ENCODE results near the gene AFAP1L2.

Gene AFAP1L2

DNA sequence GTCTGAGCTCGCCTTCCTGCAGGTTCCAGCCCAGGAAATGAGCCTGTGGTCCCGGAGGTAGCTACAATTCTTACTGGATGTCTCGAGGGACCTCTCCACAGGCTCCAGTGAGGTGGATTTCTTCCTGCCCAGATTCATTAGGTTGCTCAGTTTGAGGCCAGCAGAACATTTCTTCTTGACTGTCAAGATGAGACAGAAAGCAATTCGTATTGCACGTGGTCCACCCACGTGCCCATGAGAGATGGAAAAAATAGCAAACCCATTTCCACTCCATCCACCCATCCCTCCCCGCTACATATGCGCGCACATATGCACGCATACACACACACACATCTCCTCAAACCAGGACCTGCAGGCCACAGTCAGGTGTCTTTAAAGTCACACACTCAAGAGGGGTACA is 96.6 kb downstream of the AFAP1L2 start:
- no peak for DNase-seq

DNA sequence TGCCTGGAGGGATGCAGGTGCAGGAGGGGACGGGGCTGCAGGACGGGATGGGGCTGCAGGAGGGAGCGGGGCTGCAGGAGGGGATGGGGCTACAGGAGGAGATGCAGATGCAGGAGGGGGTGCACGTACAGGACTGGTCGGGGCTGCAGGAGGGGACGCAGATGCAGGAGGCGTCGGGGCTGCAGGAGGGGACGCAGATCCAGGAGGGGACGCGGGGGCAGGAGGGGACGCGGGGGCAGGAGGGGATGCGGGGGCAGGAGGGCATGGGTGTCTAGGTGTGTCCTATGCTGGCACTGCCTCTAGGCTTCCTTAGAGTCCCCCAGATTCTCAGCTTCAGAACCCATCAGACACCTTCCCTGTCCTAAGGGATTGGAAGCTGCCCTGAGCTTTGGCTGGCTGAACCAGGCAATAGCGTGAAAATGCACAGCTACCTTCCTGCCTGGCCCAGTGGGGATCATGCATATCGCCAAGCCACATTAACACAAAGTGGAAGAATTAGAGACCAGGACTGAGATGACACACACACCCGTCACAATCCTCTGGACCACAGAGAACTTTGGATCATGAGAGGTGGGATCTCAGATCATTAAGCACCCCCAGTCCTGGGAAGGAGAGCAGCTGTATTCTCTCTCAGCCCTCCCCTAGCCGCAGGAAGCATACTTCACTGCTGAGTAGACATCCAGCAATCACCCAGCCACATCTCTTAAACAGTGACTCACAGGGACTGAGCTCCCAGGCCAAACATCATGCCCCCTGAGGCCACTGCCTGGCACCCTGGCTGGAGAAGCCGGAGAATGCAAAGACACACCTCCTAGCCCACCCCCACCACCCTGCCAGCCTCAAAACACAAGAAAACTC is 98.0 kb downstream of the AFAP1L2 start:
- no peak for DNase-seq

DNA sequence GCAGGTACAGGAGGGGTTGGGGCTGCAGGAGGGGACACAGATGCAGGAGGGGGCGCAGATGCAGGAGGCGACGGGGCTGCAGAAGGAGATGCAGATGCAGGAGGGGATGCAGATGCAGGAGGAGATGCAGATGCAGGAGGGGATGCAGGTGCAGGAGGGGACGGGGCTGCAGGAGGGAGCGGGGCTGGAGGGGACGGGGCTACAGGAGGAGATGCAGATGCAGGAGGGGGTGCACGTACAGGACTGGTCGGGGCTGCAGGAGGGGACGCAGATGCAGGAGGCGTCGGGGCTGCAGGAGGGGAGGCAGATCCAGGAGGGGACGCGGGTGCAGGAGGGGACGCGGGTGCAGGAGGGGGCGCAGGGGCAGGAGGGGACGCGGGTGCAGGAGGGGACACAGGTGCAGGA is 98.8 kb downstream of the AFAP1L2 start:
- DNase-seq = no peak

DNA sequence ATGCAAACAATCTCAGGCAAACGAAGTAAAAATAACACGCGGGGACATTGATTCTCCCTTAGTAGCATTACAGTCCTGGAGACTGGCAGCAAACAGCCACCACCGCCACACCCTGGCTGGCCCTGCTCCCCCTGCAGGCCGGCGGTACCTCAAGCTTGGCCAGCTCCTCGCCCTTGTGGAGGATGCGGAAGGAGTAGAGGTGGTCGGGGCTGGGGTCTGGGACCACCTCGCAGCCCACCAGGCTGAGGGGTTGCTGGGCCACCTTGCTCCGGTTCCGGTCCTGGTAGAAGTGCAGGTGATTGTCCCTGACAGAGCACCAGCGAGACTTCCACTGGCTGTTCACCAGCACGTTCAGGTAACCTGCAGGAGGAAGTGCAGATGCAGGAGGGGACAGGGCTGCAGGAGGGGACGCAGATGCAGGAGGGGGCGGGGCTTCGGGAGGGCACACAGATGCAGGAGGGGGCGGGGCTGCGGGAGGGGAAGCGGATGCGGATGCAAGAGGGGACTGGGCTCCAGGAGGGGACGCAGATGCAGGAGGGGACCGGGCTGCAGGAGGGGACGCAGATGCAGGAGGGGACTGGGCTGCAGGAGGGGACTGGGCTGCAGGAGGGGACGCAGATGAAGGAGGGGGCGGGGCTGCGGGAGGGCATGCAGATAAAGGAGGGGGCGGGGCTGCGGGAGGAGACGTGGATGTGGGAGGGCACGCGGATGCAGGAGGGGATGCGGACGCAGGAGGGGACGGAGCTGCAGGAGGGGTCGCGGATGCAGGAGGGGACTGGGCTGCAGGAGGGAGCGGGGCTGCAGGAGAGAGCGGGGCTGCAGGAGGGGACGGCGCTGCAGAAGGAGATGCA is 99.5 kb downstream of the AFAP1L2 start:
- DNase-seq = no peak

DNA sequence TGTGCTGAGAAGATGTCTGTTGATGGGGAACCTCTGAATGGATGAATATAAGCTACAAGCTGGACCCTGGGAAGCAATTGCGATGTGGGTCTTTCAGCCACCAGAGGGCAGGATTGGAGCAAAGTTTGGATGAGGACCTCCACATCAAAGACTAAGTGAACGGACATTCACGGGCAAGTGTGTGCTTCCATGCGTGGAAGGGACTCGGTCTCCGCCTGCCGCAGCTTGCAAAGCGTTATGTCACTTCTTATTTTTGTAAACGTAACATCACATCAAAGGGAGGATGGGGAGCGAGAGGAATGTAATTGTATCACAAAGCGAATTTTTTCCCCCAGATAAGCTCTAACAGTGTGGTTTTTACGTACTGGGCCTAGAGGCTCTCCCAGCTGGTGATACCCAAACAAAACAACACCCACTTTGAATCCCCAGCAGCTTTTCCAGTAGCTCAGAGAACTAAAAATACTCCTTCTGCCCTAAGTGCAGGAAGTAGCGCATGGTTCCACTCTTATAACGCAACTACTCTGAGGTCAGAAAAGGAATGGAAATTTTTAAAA is 100.2 kb downstream of the AFAP1L2 start:
- peak; percentile 2 for DNase-seq

DNA sequence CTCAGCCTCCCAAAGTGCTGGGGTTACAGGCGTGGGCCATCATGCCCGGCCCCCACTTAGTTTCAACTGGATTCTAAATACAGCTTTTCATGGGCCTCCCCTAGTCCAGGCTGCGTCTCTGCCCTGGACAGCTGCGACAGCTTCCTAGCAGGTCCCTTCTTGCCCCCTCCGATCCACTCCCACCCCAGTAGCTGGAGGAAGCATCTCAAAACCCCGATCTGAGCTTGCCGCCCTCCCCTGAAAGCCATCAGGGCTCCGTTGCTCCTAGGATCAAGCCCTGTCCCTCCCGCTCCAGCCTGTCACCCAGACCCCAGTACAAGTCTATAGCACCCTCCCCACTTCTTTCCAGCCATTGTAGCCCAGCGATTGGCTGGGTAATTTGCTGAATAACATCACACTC is 100.7 kb downstream of the AFAP1L2 start:
- no peak for DNase-seq

DNA sequence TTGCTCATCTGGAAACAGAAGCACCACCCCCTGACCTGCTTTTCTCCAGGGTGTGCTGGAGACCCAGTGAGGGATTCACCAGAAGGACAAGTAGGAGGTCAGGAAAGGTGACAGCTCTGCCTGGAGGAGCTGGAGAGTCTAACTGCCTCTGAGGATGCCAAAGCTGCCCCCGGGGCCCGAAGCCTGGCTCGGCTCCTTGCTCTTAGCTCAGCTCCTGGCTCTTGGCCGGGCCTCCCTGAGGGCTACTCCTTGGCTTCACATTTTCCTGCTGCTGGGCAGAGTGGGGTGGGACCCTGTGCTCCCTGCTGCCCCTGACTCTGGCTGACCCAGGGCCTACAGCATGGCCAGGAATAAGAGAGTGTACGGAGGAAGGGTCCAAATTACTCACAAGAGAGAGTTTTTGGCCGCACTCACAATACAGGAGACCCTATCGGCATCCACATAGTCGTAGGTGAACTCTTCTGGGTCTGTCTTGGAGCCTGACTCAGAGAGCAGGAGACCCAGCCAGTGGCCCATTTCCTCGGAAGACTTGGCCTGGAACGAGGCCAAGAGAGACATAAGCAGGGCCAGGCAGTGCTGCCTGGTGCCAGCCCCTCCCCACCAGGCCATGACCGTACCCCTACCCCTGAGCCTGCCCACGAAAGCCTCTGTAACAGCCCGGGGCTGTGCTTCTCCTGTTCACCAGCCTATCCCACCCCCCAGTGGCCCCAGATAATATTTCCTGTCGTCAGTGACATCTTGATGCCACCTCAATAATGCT is 102.2 kb downstream of the AFAP1L2 start:
- no peak for DNase-seq

DNA sequence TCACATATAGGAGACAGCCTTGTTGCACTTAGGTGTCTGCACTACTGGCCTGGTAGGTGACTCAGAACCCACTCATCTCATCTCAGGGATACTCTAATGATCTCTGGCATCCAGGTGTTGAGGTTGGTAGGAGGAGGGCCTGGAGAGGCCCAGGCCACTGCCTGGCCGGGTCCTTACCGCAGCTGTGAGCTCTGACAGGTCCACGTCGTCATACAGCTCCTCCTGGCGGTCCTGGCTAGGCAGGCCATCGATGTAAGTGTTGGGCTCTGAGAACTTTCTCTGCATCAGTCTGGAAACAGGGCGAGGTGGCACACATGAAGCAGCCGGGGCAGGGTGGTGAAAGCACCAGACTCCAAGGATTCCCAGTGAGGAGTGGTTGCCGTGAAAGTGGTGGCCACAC is 103.1 kb downstream of the AFAP1L2 start:
- DNase-seq = no peak

DNA sequence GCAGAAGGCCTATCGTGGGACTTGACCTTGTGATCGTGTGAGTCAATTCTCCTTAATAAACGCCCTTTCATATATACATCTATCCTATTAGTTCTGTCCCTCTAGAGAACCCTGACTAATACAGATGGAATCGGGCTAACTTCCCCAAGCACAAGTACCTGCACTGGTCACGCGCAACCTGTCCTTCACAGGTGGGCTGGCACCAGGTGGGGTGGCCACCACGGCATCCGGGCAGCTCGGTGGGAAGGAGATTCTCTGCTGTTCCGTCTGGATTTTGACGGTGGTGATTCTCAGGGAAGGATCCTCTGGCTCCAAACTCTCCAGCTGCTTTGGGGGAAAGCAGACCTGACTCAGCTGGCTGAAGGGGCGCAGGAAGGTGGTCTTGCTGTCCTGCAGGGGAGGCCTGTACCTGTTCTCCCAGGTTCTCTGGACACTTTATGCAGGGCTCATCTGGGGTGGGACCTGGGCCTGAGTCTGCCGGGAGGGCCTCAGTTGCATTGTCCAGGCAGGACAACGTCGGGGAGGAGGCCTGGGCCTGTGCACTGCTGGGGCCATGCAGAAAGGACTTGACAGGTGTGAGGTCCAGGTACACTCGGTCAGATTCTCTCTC is 104.2 kb downstream of the AFAP1L2 start:
- no peak for DNase-seq

DNA sequence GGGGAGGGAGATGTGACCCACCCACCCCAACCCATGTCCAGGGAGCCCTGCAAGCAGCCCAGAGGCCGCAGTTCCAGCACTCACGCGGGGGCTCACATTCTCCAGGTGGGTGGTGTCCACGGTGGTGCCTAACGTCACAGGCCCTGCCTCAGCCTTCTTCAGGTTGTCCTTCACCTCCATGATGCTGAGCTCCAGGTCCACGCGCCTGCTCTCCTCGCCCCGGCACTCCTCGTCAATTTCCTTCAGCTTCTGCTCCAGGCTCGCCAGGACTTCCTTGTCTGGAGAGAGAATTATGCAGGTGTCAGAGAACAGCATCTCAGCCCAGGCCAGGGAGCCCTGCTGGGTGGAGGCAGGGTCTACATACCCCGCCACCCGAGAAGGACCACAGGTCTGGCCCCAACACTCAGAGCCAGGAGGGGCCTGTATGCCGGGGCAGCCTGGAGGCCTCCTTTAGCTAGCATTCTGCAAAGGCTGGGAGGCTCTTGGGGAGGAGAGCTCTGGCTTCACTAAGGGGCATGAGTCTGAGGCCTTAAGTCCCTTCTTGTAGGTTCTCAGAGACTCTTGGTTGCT is 107.1 kb downstream of the AFAP1L2 start:
- no peak for DNase-seq

DNA sequence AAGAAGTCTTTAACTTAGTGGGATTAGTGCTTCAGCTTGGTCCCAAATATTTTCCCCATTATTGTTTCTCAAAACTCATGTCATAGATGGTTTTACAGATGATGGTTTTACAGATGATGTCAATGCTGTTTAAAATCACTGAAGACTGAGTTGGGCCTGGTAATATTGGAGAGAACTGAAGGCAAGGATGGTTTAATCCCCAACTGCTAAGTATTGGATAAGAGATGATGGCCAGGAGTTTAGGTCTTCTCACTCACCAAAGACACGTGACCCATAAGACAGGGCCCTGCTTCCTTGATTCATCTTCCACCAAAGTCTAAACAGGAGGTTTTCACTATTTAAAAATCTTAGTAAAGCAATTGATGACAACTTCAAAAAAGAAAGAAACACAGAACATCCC is 108.9 kb downstream of the AFAP1L2 start:
- no peak for DNase-seq

DNA sequence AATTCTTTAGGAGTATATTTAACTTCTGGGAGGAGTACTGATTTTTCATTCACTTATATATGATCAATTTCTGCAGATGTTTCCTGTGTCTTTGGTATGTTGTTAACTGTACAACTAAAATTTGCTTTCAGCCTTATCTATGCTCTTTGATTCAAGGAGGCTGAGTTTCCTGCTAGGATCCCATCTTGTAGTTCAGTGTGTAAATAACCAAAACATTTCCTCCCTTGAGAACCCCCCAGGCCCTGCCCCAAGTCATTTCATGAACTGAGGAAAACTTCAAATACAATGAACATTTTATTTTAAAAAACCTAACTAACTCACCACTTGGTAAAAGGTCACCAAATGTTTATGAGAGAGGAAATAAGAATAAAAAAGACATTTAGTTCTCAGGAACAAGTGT is 109.8 kb downstream of the AFAP1L2 start:
- no peak for DNase-seq

DNA sequence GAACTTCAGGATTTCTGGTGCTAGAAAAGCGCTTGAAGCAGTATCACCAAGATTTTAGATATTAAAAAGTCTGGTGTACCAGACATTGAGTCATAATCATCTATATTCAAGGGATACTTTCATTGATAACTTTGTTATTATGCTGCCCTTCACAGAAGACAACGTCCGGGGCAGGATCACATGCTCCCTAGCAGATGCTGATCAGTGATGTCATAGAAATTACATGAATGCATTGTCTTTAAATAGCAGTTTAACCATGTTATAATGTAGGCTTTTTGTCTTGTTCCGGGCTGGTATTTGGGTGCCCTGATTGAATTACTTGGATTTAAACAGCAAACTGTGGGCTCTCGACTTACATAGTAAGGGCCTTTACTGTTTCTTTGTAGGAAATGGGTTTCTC is 111.2 kb downstream of the AFAP1L2 start:
- DNase-seq = no peak

DNA sequence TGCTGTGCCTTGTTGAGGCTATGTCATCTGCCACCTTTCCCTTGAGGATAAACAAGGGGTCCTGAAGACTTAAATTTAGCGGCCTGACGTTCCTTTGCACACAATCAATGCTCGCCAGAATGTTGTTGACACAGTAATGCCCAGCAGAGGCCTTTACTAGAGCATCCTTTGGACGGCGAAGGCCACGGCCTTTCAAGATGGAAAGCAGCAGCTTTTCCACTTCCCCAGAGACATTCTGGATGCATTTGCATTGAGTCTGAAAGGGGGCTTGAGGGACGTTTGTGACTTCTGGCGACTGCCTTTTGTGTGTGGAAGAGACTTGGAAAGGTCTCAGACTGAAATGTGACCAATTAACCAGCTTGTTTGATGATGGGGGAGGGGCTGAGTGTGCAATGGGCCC is 112.8 kb downstream of the AFAP1L2 start:
- no peak for DNase-seq

DNA sequence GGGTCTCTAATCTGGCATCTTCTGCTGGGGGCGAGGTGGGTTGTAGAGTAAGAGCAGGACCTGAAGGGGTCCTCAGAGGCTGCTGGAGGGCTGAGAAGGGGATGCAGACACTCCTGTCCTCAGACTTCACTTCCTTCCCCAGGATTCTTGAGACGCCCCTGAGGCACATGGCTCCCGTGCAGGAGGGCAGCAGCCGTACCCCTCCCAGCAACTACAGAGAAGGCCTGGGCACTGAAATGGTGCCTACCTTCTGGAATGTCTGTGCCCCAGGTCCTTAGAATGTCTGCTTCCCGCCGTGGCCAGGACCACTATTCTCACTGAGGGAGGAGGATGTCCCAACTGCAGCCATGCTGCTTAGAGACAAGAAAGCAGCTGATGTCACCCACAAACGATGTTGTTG is 113.2 kb downstream of the AFAP1L2 start:
- no peak for DNase-seq

DNA sequence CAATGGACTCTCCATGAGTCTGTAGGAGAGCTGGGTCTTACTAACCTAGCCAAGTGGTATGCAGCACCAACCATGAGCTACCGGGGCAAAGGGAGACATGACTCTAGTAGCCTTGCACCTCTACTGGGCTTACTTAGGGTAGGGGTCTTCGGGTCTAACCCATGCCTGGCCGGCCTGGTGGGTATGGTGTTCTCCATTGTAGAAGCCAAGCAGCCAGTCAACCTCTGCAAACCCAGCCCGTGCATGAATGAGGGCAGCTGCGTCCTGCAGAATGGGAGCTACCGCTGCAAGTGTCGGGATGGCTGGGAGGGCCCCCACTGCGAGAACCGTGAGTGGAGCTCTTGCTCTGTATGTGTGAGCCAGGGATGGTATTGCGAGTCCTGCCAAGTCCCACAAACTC is 114.3 kb downstream of the AFAP1L2 start:
- DNase-seq = no peak

DNA sequence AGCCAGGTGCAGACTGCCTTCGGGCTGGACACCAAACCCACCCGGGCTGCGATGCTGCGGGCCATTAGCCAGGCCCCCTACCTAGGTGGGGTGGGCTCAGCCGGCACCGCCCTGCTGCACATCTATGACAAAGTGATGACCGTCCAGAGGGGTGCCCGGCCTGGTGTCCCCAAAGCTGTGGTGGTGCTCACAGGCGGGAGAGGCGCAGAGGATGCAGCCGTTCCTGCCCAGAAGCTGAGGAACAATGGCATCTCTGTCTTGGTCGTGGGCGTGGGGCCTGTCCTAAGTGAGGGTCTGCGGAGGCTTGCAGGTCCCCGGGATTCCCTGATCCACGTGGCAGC is 115.2 kb downstream of the AFAP1L2 start:
- no peak for DNase-seq

DNA sequence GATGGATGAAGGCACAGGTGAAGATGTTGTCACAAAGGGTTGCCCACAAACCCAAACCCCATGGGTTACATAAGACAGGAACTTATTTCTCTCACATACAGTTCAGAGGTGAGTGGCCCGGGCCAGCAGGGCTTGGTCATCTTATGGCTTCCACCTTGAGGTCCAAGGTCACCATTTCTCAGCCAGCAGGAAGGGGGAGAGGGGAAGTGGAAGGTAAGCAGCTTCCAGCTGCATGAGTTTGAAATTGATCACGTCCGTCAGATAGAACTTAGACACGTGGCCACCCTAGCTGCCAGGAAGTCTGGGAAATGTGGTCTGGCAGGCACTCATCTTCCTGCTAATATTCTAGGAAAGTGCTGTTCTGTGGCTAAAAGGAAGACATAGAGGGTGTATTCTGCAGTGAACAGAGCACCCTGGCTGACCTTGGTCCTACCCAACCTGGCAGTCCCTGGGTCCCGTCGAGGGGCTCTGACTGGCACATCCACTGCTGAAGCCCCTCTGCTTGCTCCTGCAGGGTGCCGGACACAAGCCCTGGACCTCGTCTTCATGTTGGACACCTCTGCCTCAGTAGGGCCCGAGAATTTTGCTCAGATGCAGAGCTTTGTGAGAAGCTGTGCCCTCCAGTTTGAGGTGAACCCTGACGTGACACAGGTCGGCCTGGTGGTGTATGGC is 115.7 kb downstream of the AFAP1L2 start:
- peak; percentile 37 for DNase-seq

DNA sequence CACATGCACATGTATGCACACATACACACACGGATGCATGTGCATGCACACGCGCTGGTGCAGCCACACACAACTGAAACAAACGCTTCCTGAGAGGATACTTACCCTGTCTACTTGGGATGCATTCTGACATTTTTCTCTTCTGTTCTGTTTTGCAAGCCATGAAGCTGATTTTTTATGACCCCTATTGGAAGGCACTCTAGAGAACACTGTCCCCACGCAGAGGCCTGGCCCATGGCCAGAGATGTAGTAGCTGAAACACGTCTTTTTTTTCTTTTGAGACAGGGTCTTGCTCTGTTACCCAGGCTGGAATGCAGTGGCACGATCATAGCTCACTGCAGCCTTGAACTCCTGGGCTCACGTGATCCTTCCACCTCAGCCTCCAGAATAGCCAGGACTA is 117.4 kb downstream of the AFAP1L2 start:
- DNase-seq = no peak

DNA sequence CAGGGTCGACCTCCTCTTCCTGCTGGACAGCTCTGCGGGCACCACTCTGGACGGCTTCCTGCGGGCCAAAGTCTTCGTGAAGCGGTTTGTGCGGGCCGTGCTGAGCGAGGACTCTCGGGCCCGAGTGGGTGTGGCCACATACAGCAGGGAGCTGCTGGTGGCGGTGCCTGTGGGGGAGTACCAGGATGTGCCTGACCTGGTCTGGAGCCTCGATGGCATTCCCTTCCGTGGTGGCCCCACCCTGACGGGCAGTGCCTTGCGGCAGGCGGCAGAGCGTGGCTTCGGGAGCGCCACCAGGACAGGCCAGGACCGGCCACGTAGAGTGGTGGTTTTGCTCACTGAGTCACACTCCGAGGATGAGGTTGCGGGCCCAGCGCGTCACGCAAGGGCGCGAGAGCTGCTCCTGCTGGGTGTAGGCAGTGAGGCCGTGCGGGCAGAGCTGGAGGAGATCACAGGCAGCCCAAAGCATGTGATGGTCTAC is 118.3 kb downstream of the AFAP1L2 start:
- no peak for DNase-seq

DNA sequence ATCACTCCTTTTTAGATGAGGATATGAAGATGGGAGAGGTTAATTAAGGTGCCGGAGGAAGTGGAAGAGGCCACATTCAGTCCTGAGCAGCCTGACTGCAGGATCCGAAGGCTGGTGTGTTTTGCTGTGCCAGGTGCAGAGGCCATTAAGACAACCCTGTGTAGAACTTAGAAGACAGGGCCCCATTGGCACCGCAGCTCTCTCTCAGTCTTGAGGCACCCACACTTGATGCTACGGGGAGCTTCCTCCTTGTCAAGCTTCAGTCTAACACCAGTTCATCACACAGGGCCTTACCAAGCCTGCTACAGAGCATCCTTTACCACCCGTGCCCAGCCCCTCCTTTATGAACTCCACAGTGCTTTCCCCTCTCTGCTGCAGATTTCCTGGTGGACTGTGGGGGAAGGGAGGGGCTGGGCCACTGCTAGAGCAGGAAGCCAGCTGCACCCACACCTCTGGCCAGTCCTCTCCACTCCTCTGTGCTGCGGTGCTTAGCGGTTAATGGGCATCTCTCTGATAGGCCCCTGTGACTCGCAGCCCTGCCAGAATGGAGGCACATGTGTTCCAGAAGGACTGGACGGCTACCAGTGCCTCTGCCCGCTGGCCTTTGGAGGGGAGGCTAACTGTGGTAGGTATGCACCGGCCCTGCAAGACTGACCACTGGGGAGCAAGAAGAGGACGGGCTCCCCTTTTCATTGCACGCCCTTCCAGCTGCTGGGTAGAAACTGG is 119.8 kb downstream of the AFAP1L2 start:
- no peak for DNase-seq
